Left ventricle myocardium inferior (tissue), 1 donor: ENCODE results near the gene PIM3. TPM values are rescaled to one million over a fixed set of nuclear protein-coding genes. Genes with fewer than 3 reads are reported as not detected.

Experiments used
- DNase-seq: peaks from one replicate; pipeline ENCODE4 v3.0.0-alpha.2; 2020
- H3K27ac ChIP-seq: fragments of 200-600 bp; replicated peaks from 2 replicates; pipeline ENCODE4 v1.8.0; 2021
- H3K27me3 ChIP-seq: fragments of 200-600 bp; 2 replicates; pipeline ENCODE4 v1.8.0; 2021; ENCODE audit warnings: low read depth
- H3K36me3 ChIP-seq: fragments of 200-600 bp; 2 replicates; pipeline ENCODE4 v1.8.0; 2021
- H3K4me1 ChIP-seq: fragments of 200-600 bp; 2 replicates; pipeline ENCODE4 v1.8.0; 2021
- H3K4me3 ChIP-seq: fragments of 200-600 bp; 2 replicates; pipeline ENCODE4 v1.8.0; 2021; ENCODE audit warnings: mild to moderate bottlenecking, moderate library complexity
- H3K9me3 ChIP-seq: fragments of 200-600 bp; replicated peaks from 2 replicates; pipeline ENCODE4 v1.8.0; 2021
- intact Hi-C: fragments of 100-400 bp; cut with micrococcal nuclease; formaldehyde crosslinking; loops from one replicate; pipeline ENCODE4 v1.11.0; 2022
- total RNA-seq: library from RNA; stranded (reverse); fragmentation: NEBNext Ultra II Directional; extraction: Animal tissue kit (Norgen Biotek cat#: 25700); gene quantifications from one replicate; pipeline ENCODE4 v1.2.1, GENCODE V29; 2021
- TF ChIP-seq, protein P1 (sequence below): fragments of 200-600 bp; IDR thresholded peaks from 2 replicates; pipeline ENCODE4 v1.8.0; 2021; ENCODE audit warnings: antibody characterized with exemption, mild to moderate bottlenecking, borderline replicate concordance
- donor health status: DM: no; HTN: yes; CAD: no; lungs with severe emphysema.

Gene PIM3
- total RNA-seq, 1 donor from 2014 or later: 57.1 TPM

DNA sequence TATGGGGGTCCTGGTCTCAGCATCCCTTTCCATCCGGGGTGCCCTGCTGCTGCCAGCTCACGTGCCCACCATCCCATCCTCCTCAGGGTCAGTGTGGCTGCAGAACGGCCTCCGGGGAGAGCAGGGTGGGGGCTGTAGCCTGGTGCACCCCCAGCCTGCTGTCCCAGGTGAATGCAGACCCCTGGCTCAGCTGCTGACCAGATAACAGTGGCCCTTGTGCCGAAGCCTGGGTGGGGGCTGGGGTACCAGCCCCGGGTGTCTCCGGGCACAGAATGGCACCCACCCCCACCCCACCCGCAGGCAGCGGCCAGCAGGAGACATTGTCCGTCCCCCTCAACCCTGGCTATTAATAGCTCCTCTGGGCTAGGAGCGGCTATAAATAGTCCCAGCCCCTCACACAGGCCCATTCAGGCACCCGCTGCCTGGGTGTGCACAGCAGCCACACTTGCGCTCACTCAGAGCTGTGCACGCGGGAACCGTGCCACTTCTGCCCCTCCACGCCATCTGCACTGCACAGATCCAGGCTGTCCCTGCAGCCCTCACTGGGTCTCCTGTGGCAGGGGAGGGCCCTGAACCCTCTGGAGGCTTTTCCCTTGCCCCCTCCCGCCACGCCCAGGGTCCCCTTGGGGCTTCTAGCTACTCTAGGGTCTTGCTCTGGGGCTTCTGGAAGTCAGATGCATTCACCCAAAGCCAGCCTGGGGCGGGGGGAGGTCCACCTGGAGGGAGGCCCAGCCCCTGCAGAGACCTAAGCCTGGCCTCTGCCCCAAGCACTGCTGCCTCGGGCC, 23.4 kb upstream of the PIM3 start:
- Histone ChIP-seq H3K36me3 (no peaks in the 10 kb centered on the region), H3K4me3 (peak overlapping the region; percentile 67), H3K9me3 (no peaks in the 10 kb centered on the region), H3K27ac (peak overlapping the region; percentile 97), H3K4me1 (peaks cover 65% of the 10 kb centered on the region), H3K27me3 (no peaks in the 10 kb centered on the region)
- TF ChIP-seq, protein P1, sequence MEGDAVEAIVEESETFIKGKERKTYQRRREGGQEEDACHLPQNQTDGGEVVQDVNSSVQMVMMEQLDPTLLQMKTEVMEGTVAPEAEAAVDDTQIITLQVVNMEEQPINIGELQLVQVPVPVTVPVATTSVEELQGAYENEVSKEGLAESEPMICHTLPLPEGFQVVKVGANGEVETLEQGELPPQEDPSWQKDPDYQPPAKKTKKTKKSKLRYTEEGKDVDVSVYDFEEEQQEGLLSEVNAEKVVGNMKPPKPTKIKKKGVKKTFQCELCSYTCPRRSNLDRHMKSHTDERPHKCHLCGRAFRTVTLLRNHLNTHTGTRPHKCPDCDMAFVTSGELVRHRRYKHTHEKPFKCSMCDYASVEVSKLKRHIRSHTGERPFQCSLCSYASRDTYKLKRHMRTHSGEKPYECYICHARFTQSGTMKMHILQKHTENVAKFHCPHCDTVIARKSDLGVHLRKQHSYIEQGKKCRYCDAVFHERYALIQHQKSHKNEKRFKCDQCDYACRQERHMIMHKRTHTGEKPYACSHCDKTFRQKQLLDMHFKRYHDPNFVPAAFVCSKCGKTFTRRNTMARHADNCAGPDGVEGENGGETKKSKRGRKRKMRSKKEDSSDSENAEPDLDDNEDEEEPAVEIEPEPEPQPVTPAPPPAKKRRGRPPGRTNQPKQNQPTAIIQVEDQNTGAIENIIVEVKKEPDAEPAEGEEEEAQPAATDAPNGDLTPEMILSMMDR: no peak
- intact Hi-C loops: no loop called here
- peak; percentile 60 for DNase-seq

- H3K27me3 ChIP-seq: no peaks in the 10 kb centered on the region
- TF ChIP-seq, protein P1: no peak
- no peak for DNase-seq
- H3K9me3 ChIP-seq: no peaks in the 10 kb centered on the region
- intact Hi-C loops: no loop called here
- peaks cover 57% of the 10 kb centered on the region for H3K4me1 ChIP-seq
- H3K36me3 ChIP-seq: no peaks in the 10 kb centered on the region
- peak overlapping the region; percentile 67 for H3K4me3 ChIP-seq
- H3K27ac ChIP-seq: peak overlapping the region; percentile 97
Measured at GRCh38 chr22:49937758-49938564, 22.6 kb upstream of the PIM3 start.

GRCh38 chr22:49938565-49939136, 21.9 kb upstream of the PIM3 start:
- Histone ChIP-seq H3K4me3 (no peak overlapping the region), H3K27ac (peak overlapping the region; percentile 97), H3K27me3 (no peaks in the 10 kb centered on the region), H3K4me1 (peaks cover 50% of the 10 kb centered on the region), H3K9me3 (no peaks in the 10 kb centered on the region), H3K36me3 (no peaks in the 10 kb centered on the region)
- TF ChIP-seq, protein P1: no peak
- DNase-seq: no peak
- intact Hi-C loops: no loop called here

- Histone ChIP-seq H3K4me3 (no peak overlapping the region), H3K4me1 (peaks cover 31% of the 10 kb centered on the region), H3K36me3 (no peaks in the 10 kb centered on the region), H3K27me3 (no peaks in the 10 kb centered on the region), H3K9me3 (no peaks in the 10 kb centered on the region), H3K27ac (no peak overlapping the region)
- intact Hi-C loops: no loop called here
- TF ChIP-seq, protein P1: no peak
- DNase-seq: no peak
Measured at GRCh38 chr22:49941507-49942316, 18.9 kb upstream of the PIM3 start.
